GM18868 (cell line): ENCODE data around the gene SLC2A11.

Source experiments
- ATAC-seq: cut with Tn5 transposase; IDR thresholded peaks from one replicate; pipeline ENCODE4 v1.9.1; 2021; ENCODE audit warnings: mild to moderate bottlenecking, moderate library complexity; ENCODE audit not compliant: unreplicated experiment

SLC2A11 gene

DNA sequence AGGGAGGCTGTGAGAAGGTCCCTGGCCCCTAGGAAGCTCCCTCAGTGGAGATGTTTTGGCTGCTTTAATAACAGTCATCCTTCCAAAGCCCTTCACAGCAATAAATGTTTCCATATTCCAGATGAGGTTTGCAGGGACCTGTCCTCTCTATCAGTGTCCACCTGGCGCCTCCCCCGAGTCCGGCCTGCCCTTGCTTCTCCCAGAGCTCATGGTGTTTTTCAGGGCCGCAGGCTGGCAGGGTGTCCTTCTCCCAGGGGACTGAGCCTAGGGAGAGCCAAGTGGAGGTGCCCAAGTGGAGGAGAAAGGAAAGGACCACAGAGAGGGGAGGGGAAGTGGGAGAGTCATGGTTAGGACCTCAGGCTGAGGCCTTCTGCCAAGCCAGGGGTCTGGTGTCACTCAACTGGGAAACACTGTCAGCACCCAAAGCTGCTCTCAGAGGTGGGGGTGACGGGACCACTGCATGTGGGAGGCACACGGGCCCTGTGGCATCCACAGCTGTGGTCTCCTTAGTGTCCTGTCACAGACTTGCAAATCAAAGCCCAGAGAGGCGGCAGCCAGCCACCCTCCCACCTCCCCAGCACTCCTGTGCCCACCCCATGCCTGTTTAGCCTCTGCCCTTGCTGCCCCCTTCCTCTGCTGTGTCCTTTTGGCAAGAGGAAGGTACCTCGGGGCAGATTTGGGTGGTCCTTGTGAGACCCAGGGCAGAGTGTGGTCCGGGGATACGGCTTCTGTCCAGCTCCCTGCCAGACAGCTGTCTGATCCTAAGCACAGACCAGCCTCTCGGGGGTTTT lies 25.3 kb upstream of the SLC2A11 start:
- no peak for ATAC-seq

- ATAC-seq, result no peak
Measured at GRCh38 chr22:23833017-23833751, 24.5 kb upstream of the SLC2A11 start.

DNA sequence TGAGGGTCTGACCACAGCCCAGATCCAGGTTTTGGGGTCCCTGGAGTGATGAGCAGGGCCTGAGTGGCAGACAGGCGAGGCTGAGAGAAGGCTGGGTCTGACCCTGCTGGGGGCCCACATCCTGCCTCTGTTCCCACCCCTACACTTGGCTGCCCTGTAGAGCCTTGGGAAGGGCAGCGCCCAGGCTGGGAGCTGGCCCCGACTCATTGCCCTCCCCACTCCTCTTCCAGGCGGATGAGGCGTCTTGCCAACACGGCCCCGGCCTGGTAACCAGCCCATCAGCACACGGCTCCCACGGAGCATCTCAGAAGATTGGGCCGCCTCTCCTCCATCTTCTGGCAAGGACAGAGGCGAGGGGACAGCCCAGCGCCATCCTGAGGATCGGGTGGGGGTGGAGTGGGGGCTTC lies 23.8 kb upstream of the SLC2A11 start:
- ATAC-seq, result no peak

DNA sequence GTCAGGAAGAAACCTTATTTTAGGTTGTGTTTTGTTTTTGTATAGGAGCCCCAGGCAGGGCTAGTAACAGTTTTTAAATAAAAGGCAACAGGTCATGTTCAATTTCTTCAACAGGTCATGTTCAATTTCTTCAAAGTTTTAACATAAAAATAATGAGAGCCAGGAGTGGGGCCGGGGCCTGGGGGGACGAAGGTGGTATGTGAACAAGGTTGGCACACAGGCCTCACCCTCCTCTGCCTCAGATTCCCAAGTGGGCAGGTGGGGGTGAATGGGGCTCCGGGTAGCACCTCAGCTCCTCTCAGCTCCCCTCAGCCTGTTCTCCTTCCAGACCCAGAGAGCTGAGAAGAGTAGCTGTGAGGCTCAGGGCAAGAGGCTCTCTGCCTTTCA lies 23.3 kb upstream of the SLC2A11 start:
- no peak for ATAC-seq

DNA sequence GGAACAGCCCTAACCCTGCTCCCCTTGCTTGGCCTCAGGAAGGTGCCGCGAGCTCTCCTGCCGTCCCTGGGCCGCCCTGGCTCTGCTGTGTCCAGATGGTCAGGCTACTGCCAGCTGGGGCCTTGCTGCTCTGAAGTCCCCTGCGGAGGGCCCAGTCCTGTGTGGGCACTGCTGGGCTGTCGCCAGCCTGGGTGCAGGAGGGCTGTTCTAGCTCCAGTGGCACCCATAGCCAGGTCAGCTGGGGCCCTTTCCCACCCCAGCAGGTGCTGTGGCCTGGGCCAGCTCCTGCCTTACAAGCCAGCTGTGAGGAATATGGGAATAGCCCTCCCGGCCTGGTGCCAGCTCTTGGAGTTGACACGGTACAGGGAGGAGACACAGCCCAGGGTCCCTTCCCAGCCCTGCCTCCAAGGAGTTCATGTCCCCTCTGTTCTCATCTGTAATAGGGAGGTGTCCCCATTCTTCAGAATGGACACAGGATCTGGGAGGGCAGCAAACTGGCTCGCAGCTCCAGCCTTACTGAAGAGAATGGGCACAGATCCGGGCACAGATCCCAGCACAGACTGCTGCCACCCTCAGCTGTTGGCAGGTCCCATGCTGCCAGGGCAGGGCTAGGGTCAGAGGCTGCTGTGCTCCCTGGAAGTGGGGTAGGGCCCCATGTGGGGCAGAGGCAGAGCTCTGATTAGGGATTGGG lies 22.7 kb upstream of the SLC2A11 start:
- no peak for ATAC-seq

DNA sequence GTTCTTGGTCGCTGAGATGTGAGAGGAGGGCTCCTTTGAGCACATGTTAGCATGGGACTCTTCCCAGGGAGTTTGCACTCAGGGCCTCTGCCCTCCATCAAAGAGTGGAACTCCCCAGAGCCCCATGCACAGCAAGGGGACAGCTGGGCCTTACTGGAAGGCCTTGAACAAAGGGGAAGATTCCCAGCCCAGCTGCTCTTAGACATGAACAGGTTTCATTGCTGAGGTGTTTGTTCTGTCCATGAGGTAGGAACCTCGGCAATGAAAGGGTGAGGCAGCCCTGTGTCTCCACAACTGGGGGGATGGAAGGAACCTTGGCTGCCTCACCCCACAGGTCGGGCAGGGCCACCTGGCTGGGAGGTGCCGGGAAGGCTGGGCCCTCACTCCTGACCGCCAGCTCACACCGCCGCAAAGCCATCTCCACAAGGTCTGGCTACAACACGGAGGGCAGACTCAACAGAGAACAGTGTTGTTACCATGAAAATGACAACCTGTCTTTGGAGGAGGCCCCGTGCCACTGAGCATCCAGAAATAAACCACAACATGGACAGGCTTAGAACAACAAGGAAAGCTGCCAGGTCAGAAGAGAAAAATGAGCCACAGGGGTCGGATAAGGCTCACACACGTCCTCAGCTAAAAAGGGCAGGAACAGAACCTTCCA lies 22.1 kb upstream of the SLC2A11 start:
- ATAC-seq, result no peak

DNA sequence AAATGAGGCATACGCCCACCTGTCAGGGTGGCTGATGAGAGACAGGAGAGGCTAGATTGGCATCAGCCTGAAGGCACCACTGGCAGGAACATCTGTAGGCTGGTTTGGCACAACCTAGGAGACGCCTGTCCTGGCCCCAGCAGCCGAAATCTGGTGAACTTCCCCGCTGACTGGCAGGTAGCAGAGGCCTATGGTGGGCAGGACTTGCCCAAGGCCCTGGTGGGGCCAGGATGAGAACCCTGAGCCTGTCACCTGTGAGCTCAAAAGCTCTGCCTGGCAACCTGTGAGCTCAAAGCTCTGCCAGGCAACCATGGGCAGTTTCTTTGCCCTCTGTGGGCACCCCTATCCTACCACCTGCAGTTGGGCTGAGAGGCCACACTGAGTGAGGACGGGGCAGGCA lies 21.4 kb upstream of the SLC2A11 start:
- ATAC-seq, result no peak

DNA sequence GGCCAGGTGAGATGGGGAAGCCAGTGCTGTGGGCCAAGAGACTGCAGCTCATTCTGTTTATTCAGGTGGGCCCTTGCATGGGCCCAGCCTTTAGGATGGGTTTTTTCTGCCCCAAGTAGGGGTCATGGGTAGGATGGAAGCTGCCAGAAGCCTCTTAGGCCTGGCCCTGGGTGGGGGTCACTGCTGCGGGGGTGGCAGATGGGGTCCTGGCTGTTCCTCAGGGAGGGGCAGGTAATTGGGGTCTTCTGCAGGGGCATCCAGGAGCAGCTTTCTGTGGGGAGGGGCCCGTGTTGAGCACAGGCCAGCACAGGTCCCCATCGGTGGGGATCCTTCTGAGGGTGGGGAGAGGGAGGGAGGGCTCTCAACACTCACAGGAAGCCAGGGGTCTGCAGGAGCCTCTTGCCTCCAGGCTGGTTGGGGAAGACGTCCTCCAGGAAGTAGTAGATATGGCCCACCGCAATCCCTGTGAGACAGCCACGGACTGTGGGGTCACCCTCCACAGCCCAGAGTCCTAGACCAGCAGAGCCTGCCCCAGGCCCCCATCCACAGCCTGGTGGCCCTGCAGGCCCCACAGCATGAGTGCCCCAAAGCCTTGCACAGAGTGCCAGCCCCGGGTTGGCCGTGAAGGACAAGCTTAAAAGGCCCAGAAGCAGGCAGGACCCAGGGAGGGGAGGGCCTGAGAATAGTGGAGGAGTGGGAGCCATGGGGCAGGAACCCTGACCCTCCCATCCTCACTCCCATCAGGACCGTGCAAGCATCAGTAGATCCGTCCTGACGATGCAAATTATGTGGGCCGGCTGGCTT lies 20.8 kb upstream of the SLC2A11 start:
- no peak for ATAC-seq

DNA sequence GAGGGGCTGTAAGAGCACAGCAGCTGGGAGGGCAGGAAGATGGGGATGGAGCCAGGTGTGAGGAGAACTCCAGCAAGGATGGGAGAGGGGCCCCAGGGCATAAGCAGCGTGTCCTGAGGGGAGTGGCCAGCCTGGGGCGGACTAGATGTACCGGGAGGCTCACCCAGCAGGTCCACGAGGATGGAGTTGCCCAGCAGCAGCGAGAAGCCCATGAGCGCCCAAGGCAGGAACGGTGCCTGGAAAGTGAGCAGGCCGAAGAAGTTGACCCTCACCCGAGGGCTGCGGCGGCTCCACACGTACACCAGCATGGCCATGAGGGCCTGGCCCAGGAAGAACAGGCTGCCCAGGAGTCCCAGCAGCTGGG lies 20.2 kb upstream of the SLC2A11 start:
- ATAC-seq, result no peak

DNA sequence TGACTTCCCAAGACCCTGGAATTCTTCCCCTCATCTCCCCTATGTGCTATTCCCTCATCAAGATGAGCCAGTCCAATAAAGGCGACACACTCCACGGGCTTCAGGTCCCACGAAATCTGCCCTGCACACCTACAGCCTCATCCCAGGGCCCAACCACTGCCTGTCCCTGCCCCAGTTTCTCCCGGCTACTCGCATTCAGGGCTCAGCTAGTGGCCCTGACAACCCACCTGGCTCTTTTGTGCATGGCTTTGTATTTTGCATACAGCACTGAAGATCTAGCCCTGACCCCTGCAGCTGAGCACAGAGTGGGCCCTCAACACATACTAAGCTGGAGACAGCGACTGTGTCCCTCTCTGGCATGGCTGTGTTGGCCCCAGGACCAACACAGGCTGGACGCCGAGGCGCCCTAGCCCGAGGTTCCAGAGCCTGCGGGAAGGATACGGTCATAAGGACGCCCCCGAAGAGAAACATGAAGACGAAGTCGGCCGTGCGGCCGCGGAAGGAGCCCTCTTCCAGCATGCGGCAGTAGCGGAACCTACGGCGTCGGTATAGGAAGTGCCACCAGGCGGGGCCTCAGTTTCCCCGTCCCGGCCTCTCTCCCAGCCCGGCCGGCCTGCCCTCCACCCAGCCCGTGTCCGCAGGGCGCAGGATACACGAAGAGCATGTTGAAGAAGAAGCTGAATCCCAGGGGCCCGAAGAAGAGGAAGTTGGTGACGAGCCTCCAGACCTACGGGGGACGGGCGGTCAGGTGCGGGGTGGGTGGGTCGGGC lies 19.6 kb upstream of the SLC2A11 start:
- ATAC-seq, result no peak

DNA sequence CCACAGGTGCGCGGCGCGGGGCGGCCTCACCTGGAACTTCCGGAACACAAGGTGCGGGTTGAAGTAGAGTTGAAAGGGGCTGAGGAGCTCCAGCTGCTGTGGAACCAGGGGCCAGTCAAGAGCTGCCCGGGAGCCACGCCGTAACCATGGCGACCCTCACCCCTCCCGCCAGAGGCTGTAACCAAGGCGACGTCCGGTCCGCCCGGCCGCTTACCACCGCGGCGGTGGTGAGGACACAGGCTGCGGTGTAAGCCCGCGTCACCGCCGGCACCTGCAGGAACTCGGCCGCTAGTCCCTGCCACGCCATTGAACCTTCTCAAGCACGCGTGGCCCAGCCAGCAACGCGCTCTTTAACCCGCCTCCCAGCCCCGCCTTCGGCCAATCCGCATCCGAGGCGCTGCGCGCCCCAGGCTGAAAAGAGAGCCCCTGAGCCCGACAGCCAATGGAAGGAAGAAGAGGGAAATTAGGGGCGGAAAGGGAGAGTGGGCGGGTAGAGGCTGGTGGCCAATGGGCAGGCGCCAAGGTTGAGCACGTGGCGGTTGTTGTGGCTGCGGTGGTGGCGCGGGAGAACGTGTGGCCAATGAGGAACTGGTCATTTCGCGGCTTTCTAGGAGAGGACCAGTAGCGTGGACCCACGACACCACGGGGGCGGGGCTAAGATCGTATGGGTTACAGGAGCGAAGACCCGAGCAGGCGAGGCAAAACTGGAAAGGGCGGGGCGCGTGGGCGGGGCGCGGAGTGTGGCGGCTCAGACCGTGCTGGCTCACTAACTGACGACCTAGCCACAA lies 18.8 kb upstream of the SLC2A11 start, which contains the start of gene DERL3:
Gene DERL3, minus strand, starts transcription at position 326 of the 788 bp plus-strand sequence. Its CDS starts 19 bp downstream, at position 307.
- peak; percentile 86 for ATAC-seq

- no peak for ATAC-seq
Measured at GRCh38 chr22:23840026-23840425, 17.6 kb upstream of the SLC2A11 start.

GRCh38 chr22:23841292-23841691 lies 16.4 kb upstream of the SLC2A11 start:
- no peak for ATAC-seq

DNA sequence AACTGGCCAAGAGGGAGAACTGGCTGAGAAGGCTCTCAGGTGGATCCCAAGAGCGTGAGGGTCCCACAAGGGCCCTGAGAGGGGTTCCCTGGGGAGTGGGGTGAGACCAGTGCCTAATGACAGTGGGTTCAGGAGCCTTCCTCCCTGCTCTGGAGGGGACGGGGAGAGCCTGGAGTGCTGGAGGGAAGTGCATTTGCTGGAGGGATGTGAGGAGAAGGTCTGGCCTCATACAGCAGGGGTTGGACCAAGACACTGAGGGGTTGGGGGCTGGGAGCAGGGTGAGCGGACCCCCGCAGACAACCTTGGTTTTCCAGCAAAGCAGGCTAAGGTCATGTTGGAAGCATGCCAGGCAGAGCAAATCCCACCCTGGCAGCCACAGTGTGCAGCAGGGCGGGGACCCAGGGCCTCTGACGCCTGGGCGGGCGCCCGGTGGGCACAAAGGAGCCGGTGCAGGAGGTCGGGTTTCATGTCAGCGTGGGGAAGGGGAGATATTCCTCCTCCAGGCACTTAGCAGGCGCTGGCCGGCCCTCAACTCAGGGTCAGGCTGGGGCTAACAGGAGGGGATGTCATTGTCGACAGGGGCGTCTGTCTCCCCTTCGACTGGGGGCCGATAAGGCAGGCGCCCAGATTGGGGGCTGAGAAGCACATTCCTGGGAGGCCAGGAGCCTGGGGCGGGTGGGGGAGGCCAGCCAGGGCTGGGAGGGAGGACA lies 15.8 kb upstream of the SLC2A11 start:
- ATAC-seq, result no peak

DNA sequence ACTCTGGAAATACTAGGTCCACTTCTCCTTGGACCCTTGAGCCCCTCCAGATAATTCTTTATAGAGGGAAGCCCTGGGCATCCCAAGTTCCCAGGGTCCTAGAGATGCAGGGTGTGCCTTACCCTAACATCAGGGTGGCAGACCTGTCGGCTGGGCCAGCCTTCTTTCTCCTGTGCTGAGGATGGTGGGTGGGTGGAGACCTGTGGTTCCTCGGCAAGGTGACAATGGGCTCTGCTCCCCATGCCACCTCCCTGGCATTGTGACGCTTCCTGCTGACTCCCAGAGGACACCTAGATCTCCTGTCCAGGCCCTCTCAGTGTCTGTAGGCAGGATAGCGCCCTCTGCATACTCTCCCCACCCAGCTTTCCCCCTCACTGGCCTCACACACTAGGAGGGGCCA lies 15.1 kb upstream of the SLC2A11 start:
- ATAC-seq, result no peak

- no peak for ATAC-seq
Measured at GRCh38 chr22:23844739-23845202, 12.9 kb upstream of the SLC2A11 start.

- ATAC-seq, result no peak
Measured at GRCh38 chr22:23845265-23846080, 12.2 kb upstream of the SLC2A11 start.
